Adipose tissue (tissue), 3 donors: ENCODE data around the gene ATAD5. TPM values are rescaled to one million over a fixed set of nuclear protein-coding genes. Genes with fewer than 3 reads are reported as not detected.
"Not testable (repeated sequence)": the region's sequence is repeated elsewhere in the genome, so short reads cannot be mapped to it uniquely, and the experiment has no call there.

Experiments used
- H3K27ac ChIP-seq: one replicate; pipeline ENCODE4 v1.5.1; 2013; ENCODE audit warnings: low read depth, low read length
- WGBS, 3 donors: extraction: QIAGEN DNeasy Blood & Tissue Kit; methylation state at CpG; one replicate each; pipeline ENCODE4 v1.1.7; 2013; 5-methylcytosine and 5-hydroxymethylcytosine counted together
- polyA plus RNA-seq, 3 donors: library from polyadenylated mRNA; stranded (reverse); fragments of 200-250 nt; gene quantifications; one replicate each; pipeline ENCODE4 v1.2.3, GENCODE V29; 2013
- donor health status: healthy with polysubstance abuse.
- donor health status: Bipolar disorder and iron deficiency.
- donor health status: healthy.

The ATAD5 gene
- polyA plus RNA-seq, 3 donors, result 0.18 to 0.34 (median 0.25) TPM

DNA sequence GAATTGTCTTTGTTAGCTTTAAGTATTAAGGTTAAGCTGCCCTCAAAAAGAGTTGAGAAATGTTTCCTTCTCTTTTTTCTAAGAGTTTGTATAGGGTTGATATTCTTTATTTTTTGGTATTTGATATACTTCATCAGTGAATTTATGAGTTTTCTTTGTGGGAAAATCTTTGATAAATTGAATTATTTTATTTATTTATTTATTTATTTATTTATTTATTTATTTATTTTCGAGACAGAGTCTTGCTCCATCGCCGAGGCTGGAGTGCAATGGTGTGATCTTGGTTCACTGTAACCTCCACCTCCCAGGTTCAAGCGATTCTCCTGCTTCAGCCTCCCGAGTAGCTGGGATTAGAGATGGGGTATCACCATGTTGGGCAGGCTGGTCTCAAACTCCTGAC lies 54.4 kb downstream of the ATAD5 start:
- 95 to 98% (median 95%) methylated on average over 5 of the region's 5 CpGs for WGBS, 3 donors
- no peak overlapping the region for H3K27ac ChIP-seq

DNA sequence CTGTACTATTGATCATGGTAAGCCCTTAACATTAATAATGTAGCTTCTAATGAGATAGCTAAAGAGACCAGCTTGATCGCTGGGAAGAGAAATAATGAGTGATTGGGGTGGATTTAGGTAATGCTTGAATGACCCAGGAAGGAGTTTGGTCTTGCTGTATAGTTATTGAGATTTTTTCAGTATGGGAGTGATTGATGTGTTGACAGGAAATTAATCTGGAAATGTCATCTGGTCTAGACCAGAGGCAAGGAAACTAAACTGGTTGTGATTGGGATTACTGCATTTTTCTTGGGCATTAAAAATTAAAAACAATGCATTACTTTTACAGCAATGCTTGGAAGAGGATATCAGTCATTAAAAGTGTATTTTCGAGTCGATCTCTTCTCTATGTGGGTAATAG lies 62.5 kb downstream of the ATAD5 start:
- 83 to 94% (median 85%) methylated on average over 3 of the region's 3 CpGs for WGBS, 3 donors
- no peak overlapping the region for H3K27ac ChIP-seq

DNA sequence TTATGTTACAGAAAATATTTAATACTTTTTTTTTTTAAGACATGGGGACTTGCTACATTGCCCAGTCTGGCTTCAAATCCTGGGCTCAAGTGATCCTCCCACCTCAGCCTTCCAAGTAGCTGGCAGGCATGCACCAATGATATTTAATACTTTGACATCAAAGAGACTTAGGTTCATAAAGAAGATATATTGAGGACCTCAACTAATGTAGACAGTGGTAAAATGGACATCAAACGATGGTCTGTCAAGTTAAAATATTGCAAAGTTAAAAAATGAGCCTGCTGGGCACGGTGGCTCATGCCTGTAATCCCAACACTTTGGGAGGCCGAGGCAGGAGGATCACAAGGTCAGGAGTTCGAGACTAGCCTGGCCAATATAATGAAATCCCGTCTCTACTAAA lies 65.5 kb downstream of the ATAD5 start:
- no peak overlapping the region for H3K27ac ChIP-seq
- 93 to 96% (median 94%) methylated on average over 5 of the region's 5 CpGs for WGBS, 3 donors

DNA sequence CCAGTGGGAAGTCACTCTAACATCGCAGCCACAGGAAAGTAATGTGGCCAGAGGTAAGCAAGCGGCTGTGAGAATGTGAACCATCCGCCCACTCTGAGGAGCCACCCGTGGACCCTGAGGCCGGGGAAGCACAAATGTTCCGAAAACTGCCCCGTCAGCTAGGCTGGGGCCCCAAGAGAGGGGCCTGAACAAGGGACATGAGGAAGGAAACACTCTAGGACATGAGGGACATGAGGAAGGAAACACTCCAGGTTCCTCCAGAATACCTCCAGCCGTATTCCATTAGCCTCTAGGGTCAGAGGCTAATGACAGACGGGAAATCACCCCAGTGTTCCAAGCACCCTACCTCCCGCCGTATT lies 74.0 kb downstream of the ATAD5 start:
- 0 to 1% (median 1%) methylated on average over 11 of the region's 11 CpGs for WGBS, 3 donors
- H3K27ac ChIP-seq, result no peak overlapping the region

DNA sequence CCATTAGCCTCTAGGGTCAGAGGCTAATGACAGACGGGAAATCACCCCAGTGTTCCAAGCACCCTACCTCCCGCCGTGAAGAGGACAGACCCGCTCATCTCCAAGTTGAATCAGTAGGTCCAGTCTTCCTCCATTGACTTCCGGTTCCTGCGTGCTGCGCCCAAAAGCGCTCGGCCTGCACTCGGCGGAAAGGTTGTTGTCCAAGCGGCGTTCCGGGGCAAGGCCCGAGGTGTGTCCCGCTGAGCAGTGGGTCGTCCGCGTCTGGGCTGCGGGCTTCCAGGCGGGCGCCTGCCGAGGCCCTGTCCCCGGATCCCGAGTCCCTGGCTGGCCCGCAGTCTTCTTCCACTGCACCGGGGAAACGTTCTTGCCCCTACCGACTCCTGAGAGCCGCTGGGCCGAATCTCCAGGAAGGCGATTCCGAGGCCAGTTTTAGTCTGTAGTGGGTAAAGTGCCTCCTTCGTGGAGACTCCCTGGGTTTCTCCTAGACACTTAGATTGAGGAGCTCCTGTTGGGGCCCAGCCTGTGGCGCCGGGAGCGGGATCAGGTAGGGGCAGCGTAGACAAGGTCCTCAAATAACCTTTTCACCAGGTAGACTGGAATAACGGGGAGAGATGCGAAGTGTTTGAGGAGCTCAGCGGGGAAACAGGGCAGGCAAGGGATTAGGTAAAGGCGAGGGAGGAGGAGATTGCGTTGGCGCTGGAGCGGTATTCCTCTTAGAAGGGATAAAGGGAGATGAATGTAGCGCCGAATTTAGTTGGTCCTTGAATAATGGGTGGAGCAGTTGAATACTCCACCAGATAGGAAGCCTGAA lies 74.5 kb downstream of the ATAD5 start, which contains the start of gene TEFM:
Gene TEFM, minus strand, starts transcription at position 138 of the 811 bp plus-strand sequence. Its CDS starts 40 bp downstream, at position 98.
- 0 to 1% (median 0%) methylated on average over 47 of the region's 47 CpGs for WGBS, 3 donors
- H3K27ac ChIP-seq, result peak within 1 kb of the TSS; percentile 56

DNA sequence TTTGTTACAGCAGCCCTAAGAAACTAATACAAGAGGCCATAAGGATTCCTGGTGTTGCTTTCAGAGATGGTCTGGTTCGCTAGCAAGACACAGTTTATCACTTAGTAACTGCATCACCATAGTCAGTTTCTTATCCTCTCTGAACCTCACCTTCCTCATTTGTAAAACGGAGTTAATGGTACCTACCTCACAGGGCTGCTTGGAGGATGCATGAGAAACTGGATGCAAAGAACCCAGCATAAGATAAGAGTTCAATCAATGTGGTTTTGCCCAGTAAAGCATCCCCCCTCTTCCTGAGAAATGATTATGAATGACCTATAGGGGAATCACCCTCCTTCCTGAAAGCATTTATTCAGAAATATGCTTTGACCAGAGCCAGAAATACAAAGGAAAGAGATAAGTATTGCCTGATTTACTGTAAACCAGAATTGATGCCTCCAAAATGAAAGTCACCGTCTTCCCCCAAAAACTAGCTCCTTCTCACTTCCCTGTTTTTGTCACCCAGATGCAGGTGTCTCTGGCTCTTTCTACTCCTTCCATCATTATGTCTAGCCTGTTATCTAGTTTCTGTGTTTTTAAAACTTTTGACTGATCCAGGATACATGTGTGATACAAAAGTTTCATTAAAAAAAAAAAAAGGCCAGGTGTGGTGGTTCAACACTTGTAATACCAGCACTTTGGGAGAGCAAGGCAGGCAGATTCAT lies 77.1 kb downstream of the ATAD5 start:
- WGBS, 3 donors, result 72 to 87% (median 86%) methylated on average over 3 of the region's 3 CpGs

DNA sequence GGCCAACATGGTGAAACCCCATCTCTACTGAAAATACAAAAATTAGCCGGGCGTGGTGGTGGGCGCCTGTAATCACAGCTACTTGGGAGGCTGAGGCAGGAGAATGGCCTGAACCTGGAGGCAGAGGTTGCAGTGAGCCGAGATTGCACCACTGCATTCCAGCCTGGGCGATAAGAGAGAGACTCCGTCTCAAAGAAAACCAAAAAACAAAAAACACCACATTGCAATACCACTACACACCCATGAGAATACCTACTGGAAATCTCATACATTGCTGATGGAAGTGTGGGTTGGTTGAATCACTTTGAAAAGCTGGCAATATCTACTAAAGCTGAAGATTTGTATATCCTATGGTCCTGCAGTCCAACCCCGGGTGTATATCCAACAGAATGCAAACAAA lies 78.4 kb downstream of the ATAD5 start:
- WGBS, 3 donors, result 94 to 97% (median 95%) methylated on average over 7 of the region's 7 CpGs
- not testable (repeated sequence) for H3K27ac ChIP-seq

More for the DNA sequence above, 77.1 kb downstream of the ATAD5 start:
- H3K27ac ChIP-seq, result no peak overlapping the region

DNA sequence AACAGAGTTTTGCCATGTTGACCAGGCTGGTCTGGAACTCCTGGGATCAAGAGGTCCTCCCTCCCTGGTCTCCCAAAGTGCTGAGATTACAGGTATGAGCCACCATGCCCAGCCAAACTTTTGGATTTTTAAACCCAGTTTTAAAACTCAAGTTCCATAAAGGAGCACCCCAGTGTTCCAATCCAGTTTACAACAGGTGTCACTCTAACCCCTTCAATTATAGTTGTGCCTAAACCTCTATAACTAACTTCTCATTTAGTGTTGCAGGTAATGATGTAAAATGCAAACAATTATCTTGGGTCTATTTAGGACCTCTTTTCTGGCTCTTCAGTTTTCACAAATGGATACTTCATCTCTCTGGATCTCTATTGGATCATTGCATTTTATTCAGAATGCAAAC lies 82.2 kb downstream of the ATAD5 start:
- H3K27ac ChIP-seq, result no peak overlapping the region

DNA sequence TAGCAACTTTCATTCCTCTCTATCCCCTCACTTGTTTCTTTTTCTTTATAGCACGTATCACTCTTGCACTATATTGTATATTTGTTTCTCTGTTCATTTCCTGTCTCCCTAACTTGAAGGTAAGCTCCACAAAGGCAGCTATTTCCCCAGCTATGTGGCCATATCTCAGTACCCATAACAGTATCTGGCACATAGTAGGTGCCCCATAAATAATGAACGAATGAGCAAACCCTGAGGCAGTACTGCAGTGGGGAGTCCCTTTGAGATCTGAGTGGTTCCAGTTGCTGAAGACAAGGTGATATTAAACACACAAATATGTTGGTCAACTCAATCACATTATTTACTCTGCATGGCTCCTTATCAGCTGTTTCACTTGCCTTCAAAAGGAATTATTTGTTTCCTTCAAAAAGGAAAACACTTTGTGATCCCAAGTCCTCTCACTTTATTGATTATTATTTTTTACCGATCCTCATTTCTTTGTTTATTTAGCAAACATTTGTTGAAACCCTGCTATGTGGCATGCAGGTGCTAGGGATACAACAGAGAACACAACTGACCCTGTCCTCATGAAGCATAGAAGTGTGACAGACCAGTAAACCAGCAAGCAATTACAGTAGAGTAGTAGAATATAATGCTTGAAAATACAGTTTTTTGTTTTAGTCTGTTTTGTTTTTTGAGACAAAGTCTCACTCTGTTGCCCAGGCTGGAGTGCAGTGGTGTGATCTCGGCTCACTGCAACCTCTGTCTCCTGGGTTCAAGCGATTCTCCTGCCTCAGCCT lies 84.3 kb downstream of the ATAD5 start:
- 56 to 87% (median 84%) methylated on average over 5 of the region's 5 CpGs for WGBS, 3 donors
- no peak overlapping the region for H3K27ac ChIP-seq

DNA sequence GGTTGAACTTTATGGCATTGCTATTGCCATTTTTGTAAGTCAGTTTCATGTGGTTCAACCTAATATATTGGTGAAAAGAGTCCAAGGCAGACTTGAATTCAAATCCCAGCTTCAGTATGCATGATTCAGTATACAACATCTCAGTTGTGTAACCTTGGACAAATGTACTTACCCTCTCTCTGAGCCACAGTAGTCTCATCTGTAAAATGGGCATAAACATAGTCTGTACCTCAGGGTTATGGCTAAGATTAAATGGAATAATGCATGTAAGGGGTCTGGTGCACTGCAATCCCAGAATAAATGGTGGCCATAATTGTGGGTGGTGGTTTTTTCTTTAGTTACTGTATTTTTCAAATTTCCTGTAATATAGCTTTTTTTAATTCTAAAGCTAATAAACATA lies 85.3 kb downstream of the ATAD5 start:
- no peak overlapping the region for H3K27ac ChIP-seq

DNA sequence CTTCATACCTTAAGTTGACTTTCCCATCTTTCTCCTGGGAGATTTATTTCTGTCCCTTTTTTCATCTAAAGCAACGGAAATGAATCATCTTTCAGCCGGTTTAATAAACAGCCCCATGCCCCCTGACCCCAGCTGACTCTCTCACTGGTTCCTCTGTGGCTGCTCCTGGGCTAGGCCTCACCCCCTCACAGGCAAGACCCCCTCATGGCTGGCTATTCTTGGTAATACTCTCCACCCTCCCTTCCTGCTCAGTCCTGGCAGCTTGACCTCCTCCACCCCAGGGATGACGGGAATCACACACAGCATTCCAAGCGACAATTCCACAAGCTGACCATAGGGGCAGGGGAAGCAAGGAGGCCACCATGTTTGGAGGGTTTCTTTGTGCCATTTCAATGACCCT lies 88.5 kb downstream of the ATAD5 start:
- H3K27ac ChIP-seq, result no peak overlapping the region
- 42 to 76% (median 68%) methylated on average over 4 of the region's 4 CpGs for WGBS, 3 donors

DNA sequence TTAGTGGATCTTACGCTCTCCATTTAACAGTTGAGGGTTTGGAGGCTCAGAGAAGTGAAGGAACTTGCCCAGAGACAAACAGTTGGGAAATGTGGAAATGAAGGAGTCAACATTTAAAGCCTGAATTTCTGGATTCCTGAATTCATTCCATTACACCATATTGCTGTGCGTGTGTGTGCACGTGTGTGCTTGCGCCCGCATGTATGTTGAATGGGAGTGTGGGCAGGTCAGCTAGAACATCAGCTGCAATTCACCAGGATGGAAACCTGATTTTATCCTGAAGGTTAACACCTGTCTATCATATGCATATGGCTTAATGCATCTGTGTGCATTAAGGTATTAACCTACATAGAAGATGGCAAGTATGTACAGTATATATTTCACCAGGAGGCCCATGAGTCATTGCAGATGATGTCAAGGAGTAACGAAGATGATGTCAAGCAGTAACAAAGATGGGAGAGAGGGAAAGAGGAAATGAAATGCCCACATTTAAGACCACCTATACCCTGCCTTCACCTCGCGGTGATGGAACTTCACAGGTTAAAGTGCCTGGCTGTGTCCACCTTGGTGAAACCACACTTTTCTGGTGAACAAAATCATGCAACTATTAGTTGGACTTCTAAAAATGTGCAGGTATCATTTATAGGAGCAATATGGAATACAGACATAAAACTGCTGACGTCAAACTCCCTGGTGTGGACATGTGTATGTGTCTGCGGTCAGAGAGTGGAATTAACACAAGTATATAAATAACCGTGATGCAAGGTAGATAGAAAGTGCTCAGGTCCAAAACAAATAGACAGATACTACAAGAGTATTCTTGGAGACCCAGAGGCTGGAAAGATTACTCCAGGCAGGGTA lies 89.1 kb downstream of the ATAD5 start:
- WGBS, 3 donors, result 79 to 81% (median 81%) methylated on average over 11 of the region's 11 CpGs
- no peak overlapping the region for H3K27ac ChIP-seq

DNA sequence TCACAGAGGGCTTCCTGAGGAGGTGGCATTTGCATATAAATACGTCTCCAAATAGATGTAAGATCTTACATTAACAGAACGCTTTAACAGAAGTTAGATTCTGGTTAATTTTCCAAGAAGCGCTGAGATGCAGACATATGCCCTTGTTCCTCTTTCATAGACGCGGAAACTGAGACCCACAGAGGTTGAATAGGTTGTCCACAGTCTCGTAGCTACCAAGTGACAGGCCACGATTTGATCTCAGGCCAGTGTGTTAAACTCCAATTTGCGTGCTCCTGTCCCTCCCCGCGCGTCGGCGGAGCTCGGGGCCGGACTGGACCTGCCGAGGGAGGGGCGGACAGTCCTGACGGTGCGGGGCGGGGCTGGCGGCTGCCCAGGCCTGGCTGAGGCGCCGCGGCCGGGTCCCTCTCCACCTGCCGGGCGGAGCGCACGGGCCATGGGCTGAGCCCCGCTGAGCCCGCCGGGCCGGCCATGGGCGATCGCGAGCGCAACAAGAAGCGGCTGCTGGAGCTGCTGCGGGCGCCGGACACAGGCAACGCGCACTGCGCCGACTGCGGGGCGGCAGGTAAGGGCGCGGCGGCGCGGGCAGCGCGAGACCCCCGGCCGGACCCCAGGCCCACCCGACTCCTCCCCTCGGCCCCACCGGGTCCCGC lies 89.9 kb downstream of the ATAD5 start, which contains the start of gene ADAP2:
Gene ADAP2, plus strand, starts transcription at position 402 of the 653 bp plus-strand sequence. Its CDS starts 70 bp downstream, at position 472.
- H3K27ac ChIP-seq, result no peak within 1 kb of the TSS

DNA sequence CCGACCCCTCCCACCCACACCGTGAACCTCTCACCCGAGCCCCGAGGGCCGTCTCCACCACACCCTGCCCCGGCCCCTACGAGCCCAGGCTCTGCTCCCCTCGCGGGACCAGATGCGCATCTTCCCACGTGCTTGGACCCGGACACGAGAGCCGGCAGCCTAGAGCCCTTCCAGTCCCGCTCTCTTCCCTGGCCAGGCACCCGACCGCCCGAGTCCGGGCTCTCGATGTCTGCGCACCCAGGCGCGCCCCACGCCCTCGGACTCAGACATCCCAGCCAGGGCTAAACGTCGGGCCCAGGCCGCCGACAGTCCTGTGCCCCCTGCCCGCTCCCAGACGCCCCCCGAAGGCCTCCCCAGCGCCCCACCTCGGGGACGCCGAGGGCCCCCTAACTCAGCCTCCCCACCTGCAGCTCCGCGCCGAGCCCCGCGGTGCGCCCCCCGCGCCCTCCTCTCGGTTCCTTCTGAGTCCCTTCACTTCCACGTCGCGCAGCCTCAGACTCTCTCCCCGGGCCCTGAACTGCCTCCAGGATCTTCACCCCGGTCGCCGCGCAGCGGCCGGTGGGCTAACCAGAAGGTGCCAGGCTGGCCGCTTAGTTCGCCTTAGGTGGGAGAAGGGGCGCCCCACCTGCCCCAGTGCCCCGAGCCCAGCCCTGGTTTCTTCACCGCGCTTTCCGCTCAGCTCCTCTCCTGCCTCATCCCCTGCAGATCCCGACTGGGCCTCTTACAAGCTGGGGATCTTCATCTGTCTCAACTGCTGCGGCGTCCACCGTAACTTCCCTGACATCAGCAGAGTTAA lies 90.7 kb downstream of the ATAD5 start:
- 3 to 15% (median 5%) methylated on average over 50 to 66 of the region's 66 CpGs for WGBS, 3 donors
- H3K27ac ChIP-seq, result no peak overlapping the region

More for the DNA sequence above, 89.9 kb downstream of the ATAD5 start, which contains the start of gene ADAP2:
- 3 to 5% (median 3%) methylated on average over 34 to 60 of the region's 60 CpGs for WGBS, 3 donors

DNA sequence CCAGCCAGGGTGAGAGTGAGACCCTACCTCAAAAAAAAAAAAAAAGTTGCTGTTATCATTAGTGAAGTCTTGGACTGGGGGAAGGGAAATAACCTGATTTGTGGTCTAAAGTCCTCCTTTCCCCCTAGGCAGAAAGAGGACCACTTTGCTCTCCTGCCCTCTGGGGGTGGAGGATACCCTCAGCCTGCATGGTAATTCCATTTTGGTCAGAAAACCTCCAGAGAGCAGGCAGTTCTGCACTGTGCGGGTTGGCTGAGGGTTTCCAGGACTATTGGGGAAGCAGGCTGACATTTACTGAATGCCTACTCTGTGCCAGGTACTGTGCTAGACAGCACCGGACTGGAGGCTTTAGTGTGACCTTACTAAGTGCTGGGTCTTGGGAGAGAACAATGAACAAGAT lies 92.6 kb downstream of the ATAD5 start:
- H3K27ac ChIP-seq, result no peak overlapping the region
- WGBS, 3 donors, result 64 to 75% (median 73%) methylated on average over 2 of the region's 2 CpGs

DNA sequence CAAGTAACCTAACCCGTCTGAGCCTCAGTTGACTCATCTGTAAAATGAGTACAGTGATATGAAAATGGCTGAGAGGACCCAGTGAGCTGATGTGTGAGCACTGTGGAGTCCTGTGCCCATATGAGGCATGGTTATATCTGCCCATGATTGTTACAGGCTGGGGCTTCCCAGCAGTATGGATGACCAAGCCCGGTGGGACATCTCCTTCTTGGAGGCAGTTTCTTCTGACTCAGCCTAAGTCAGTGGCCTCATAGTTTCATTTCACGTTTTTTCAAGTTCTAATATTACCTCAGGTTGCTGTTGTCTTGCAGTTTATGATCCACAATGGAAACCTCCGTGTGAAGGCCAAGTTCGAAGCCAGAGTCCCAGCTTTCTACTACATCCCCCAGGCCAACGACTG lies 94.8 kb downstream of the ATAD5 start:
- no peak overlapping the region for H3K27ac ChIP-seq
- WGBS, 3 donors, result 82 to 84% (median 83%) methylated on average over 6 of the region's 6 CpGs

DNA sequence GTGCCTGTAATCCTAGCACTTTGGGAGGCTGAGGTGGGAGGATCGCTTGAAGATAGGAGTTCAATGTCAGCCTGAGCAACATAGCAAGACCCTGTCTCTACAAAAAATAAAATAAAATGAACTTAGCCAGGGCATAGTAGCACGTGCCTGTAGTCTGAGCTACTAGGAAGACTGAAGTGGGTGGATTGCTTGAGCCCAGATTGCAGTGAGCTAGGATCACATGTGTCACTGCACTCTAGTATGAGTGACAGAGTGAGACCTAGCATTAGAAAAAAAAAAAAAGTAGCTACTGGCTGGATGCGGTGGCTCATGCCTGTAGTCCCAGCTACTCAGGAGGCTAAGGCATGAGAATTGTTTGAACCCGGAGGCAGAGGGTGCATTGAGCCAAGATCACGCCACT lies 96.0 kb downstream of the ATAD5 start:
- no peak overlapping the region for H3K27ac ChIP-seq
- 92 to 95% (median 94%) methylated on average over 5 of the region's 5 CpGs for WGBS, 3 donors
